ENCODE data around the gene JSRP1.

The JSRP1 gene, protein sequence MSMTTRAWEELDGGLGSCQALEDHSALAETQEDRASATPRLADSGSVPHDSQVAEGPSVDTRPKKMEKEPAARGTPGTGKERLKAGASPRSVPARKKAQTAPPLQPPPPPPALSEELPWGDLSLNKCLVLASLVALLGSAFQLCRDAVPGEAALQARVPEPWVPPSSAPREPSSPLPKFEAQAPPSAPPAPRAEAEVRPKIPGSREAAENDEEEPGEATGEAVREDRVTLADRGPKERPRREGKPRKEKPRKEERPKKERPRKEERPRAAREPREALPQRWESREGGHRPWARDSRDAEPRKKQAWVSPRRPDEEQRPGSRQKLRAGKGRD

DNA sequence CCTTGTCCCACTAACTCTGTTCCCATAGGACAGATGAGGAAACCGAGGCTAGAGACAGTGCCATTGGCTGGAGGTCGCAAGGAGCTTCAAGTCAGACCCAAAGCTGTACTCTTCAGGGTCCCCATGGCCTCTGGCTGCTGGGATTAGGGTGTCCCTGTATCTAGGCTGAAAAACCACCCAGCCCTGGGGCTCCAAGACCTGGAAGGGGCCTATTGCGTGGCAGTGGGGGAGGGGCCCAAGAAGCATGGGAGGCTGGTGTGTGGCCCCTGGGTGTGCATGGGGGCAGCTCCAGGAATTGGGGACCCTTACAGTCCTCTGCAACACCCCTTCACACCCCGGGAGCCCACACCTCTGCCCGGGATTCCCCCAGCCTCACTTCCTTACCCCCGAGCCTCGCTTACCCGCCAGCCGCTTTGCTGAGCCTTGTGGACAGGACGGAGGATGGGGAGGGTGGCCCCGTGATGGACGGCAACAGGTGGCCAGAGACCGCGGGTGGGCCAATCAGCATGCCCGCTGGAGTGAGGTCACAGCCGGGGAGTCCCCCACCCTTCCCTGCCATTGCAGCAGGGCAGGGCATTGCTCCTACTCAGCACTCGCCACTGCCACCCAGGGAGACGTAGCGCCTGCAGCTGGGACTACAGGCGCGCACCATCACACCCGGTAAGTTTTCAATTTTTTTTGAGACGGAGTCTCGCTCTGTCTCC is at the start of gene JSRP1:
TSS of gene JSRP1 (minus strand) at position 436 of the 704 bp plus-strand sequence. CDS start 1,103 bp downstream, outside the sequence.
- peak; percentile 52 for DNase-seq (ENCODE audit: low spot score)

DNA sequence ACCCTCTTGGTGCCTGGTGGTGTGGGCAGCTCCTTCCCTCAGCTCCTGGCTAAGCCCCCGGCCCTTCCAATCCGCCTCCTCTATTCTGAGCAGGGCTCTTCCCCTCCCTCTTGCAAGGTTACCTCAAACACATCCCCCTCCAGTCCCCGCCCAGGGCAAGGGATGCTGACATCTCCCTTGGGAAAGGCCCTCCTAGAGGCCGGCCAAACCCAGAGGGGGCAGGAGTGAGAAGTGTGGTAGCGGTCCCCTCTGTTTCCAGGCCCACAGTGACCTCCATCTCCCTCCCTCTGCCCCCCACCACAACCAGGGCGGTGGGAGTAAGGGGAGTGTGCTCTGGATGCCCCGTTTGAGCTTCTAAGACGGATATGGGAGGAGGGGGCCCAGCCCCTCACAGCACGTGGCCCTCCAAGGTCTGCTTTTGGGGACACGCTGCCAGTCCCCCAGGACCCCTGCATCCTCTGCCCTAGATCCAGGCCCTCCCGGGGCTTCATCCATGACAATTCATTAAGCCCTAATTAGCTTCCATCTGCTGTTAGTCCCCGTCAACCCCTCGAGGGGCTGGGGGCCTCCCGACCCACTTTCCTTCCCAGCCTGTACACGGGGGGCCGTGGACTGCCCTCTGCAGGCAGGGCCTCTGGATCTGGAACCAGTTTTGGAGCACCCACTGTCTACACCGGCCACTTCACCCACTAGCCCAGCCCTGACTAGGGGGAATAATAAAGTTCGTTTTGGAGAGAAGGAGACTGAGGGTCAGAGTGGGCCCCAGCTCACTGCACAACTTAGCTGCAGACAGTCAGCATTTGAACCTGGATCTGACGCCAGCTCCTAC is 49.4 kb upstream of the JSRP1 start:
- ATAC-seq (ENCODE audit: low read depth), result no peak
- H3K27me3 ChIP-seq (ENCODE audit: insufficient read depth, poor library complexity, severe bottlenecking), result peaks cover 6% of the 10 kb centered on the region
- no peaks in the 10 kb centered on the region for H3K9me3 ChIP-seq (ENCODE audit: severe bottlenecking)
- DNase-seq (ENCODE audit: low spot score), result no peak
- no peaks in the 10 kb centered on the region for H3K4me1 ChIP-seq (ENCODE audit: insufficient read depth, poor library complexity, severe bottlenecking)
- no peak overlapping the region for H3K27ac ChIP-seq (ENCODE audit: poor library complexity, severe bottlenecking)
- H3K36me3 ChIP-seq (ENCODE audit: low read depth), result no peaks in the 10 kb centered on the region
- H3K4me3 ChIP-seq (ENCODE audit: severe bottlenecking), result no peak overlapping the region
- TF ChIP-seq, protein P1, sequence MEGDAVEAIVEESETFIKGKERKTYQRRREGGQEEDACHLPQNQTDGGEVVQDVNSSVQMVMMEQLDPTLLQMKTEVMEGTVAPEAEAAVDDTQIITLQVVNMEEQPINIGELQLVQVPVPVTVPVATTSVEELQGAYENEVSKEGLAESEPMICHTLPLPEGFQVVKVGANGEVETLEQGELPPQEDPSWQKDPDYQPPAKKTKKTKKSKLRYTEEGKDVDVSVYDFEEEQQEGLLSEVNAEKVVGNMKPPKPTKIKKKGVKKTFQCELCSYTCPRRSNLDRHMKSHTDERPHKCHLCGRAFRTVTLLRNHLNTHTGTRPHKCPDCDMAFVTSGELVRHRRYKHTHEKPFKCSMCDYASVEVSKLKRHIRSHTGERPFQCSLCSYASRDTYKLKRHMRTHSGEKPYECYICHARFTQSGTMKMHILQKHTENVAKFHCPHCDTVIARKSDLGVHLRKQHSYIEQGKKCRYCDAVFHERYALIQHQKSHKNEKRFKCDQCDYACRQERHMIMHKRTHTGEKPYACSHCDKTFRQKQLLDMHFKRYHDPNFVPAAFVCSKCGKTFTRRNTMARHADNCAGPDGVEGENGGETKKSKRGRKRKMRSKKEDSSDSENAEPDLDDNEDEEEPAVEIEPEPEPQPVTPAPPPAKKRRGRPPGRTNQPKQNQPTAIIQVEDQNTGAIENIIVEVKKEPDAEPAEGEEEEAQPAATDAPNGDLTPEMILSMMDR (IDR thresholded peaks at IDR 0.05; ENCODE audit: poor library complexity, severe bottlenecking), result no peak

More for the DNA sequence above, at the start of gene JSRP1:
- no peak for ATAC-seq (ENCODE audit: low read depth)
- no peaks in the 10 kb centered on the region for H3K9me3 ChIP-seq (ENCODE audit: severe bottlenecking)
- H3K4me1 ChIP-seq (ENCODE audit: insufficient read depth, poor library complexity, severe bottlenecking), result no peaks in the 10 kb centered on the region
- peaks cover 30% of the 10 kb centered on the region for H3K27me3 ChIP-seq (ENCODE audit: insufficient read depth, poor library complexity, severe bottlenecking)
- no peaks in the 10 kb centered on the region for H3K36me3 ChIP-seq (ENCODE audit: low read depth)
- H3K4me3 ChIP-seq (ENCODE audit: severe bottlenecking), result no peak within 1 kb of the TSS
- H3K27ac ChIP-seq (ENCODE audit: poor library complexity, severe bottlenecking), result no peak within 1 kb of the TSS
- TF ChIP-seq, protein P1 (IDR thresholded peaks at IDR 0.05; ENCODE audit: poor library complexity, severe bottlenecking), result no peak

- TF ChIP-seq, protein P1 (IDR thresholded peaks at IDR 0.05; ENCODE audit: poor library complexity, severe bottlenecking), result no peak
- Histone ChIP-seq H3K27me3 (ENCODE audit: insufficient read depth, poor library complexity, severe bottlenecking) (peaks cover 6% of the 10 kb centered on the region), H3K4me3 (ENCODE audit: severe bottlenecking) (no peak overlapping the region), H3K36me3 (ENCODE audit: low read depth) (no peaks in the 10 kb centered on the region), H3K4me1 (ENCODE audit: insufficient read depth, poor library complexity, severe bottlenecking) (no peaks in the 10 kb centered on the region), H3K9me3 (ENCODE audit: severe bottlenecking) (no peaks in the 10 kb centered on the region), H3K27ac (ENCODE audit: poor library complexity, severe bottlenecking) (no peak overlapping the region)
- no peak for ATAC-seq (ENCODE audit: low read depth)
- DNase-seq (ENCODE audit: low spot score), result no peak
These were observed 47.1 kb upstream of the JSRP1 start for GRCh38 chr19:2303211-2303798.

DNA sequence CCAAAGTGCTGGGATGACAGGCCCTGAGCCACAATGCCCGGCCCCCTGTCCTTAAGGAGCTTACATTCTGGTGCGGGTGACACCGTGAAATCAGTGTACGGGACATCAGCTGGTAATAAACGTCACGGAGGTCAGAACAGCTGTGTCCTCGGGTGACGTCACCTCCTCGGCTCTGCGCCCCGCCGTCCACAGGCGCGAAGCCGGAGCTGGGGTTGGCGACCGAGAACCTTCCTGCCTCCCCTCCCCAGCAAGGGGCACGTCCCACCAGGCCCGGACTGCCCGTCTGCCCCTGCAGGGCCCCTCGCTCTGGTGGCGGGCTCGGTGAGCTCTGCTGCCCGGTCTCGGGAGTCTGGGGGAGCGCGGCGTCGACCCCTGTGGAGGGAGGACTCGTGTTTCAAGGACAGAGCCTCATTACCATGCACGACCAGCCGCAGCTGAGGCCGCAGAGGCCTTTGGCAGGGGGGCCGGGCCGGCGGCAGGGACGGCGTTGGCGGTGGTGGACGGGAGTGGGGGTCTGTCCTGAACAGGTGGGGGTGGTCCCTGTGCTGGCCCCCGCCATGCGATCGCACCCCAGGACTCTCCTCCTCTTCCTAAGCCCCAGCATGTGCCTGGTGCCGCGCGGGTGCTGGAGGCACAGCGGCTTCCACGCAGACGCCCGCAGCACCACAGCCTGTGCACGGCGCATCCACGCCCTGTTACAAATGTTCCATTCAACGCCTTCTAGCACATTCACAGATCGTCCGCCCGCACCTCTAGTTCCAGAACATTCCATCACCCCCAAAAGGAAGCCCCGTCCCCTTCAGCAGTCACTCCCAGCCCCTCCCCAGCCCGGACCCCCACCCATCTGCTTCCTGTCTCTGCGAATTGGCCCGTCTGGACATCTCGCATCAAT is 46.3 kb upstream of the JSRP1 start:
- DNase-seq (ENCODE audit: low spot score) (no peak), ATAC-seq (ENCODE audit: low read depth) (no peak)
- H3K9me3 ChIP-seq (ENCODE audit: severe bottlenecking), result no peaks in the 10 kb centered on the region
- H3K4me3 ChIP-seq (ENCODE audit: severe bottlenecking), result no peak overlapping the region
- TF ChIP-seq, protein P1 (IDR thresholded peaks at IDR 0.05; ENCODE audit: poor library complexity, severe bottlenecking), result no peak
- no peaks in the 10 kb centered on the region for H3K4me1 ChIP-seq (ENCODE audit: insufficient read depth, poor library complexity, severe bottlenecking)
- H3K27ac ChIP-seq (ENCODE audit: poor library complexity, severe bottlenecking), result no peak overlapping the region
- no peaks in the 10 kb centered on the region for H3K36me3 ChIP-seq (ENCODE audit: low read depth)
- peaks cover 4% of the 10 kb centered on the region for H3K27me3 ChIP-seq (ENCODE audit: insufficient read depth, poor library complexity, severe bottlenecking)

Measured in RWPE2 (cell line).